ENCODE results near the gene PLXDC1. TPM values are rescaled to one million over a fixed set of nuclear protein-coding genes. Genes with fewer than 3 reads are reported as not detected.
"Not testable (repeated sequence)": the region's sequence is repeated elsewhere in the genome, so short reads cannot be mapped to it uniquely, and the experiment has no call there.

PLXDC1 gene
- total and polyA plus RNA-seq, 2 experiments from 2014 or later = 0.28 to 0.91 TPM

DNA sequence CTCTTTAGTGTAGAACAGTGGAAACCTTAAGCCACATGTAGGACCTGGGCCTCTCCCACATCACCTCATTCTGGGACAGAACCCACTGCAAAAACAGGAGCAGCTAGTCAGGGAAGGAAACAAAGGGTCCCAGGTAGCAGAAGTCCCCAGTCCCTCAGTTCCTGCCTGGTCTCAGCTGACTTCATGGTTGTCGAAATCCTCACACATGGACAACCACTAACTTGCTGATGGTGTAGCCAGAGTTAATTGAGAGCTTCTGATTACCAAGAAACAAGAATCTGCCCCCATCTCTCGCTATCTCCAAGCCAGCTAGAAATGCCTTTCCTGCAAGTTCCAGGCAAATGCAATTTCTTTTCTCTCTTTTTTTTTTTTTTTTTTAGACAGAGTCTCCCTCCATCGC is 18.1 kb upstream of the PLXDC1 start (continued):
- TF ChIP-seq, protein P1, sequence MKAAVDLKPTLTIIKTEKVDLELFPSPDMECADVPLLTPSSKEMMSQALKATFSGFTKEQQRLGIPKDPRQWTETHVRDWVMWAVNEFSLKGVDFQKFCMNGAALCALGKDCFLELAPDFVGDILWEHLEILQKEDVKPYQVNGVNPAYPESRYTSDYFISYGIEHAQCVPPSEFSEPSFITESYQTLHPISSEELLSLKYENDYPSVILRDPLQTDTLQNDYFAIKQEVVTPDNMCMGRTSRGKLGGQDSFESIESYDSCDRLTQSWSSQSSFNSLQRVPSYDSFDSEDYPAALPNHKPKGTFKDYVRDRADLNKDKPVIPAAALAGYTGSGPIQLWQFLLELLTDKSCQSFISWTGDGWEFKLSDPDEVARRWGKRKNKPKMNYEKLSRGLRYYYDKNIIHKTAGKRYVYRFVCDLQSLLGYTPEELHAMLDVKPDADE (IDR thresholded peaks at IDR 0.05) = no peak
- no peak for TF ChIP-seq ZNF462 (CRISPR knock-in tag; IDR thresholded peaks at IDR 0.05)
- no peak for TF ChIP-seq ZNF331 (CRISPR knock-in tag; IDR thresholded peaks at IDR 0.05; ENCODE audit: low read depth)

- H3K27me3 Mint-ChIP-seq (ENCODE audit: insufficient read depth, low read depth, poor library complexity) = peaks cover 29% of the 10 kb centered on the region
- no peaks in the 10 kb centered on the region for H4K20me1 ChIP-seq (replicated peaks; ENCODE audit: insufficient read depth)
Measured at GRCh38 chr17:39169101-39169500, 17.7 kb upstream of the PLXDC1 start.

GRCh38 chr17:39168503-39168902 is 17.1 kb upstream of the PLXDC1 start:
- Mint-ChIP-seq H3K4me1 (peaks cover 19% of the 10 kb centered on the region), H3K27me3 (ENCODE audit: insufficient read depth, low read depth, poor library complexity) (peaks cover 24% of the 10 kb centered on the region)
- H3K27ac ChIP-seq (ENCODE audit: low read depth); H2AFZ ChIP-seq; H4K20me1 ChIP-seq (replicated peaks; ENCODE audit: insufficient read depth); H3K36me3 Mint-ChIP-seq (ENCODE audit: low read depth); H3K9me2 ChIP-seq (ENCODE audit: insufficient read depth); H3K36me3 ChIP-seq (ENCODE audit: insufficient read depth); ATAC-seq; H3K4me3 Mint-ChIP-seq; H3K9me3 Mint-ChIP-seq; H3F3A ChIP-seq (replicated peaks; ENCODE audit: low read depth); H3K79me2 ChIP-seq (replicated peaks; ENCODE audit: insufficient read depth); H3K4me2 ChIP-seq; H3K27ac Mint-ChIP-seq; H3K4me3 ChIP-seq; DNase-seq (ENCODE audit: low spot score): not testable (repeated sequence)
- Histone ChIP-seq H3K27me3 (ENCODE audit: insufficient read depth) (peaks cover 33% of the 10 kb centered on the region), H3K4me1 (ENCODE audit: insufficient read depth) (peaks cover 23% of the 10 kb centered on the region)

More at GRCh38 chr17:39169101-39169500, 17.7 kb upstream of the PLXDC1 start:
- Histone ChIP-seq H3K4me3 (no peak overlapping the region), H2AFZ (no peak overlapping the region), H3K4me1 (ENCODE audit: insufficient read depth) (peaks cover 24% of the 10 kb centered on the region), H3F3A (replicated peaks; ENCODE audit: low read depth) (peaks cover 5% of the 10 kb centered on the region), H3K4me2 (no peak overlapping the region), H3K79me2 (replicated peaks; ENCODE audit: insufficient read depth) (no peaks in the 10 kb centered on the region), H3K9me2 (ENCODE audit: insufficient read depth) (no peaks in the 10 kb centered on the region), H3K27ac (ENCODE audit: low read depth) (no peak overlapping the region), H3K27me3 (ENCODE audit: insufficient read depth) (peaks cover 33% of the 10 kb centered on the region), H3K36me3 (ENCODE audit: insufficient read depth) (no peaks in the 10 kb centered on the region)
- H3K9me3 Mint-ChIP-seq = peaks cover 9% of the 10 kb centered on the region; the same call in 2 of the 3 replicates
- H3K4me1 Mint-ChIP-seq = peaks cover 21% of the 10 kb centered on the region
- no peak overlapping the region for H3K27ac Mint-ChIP-seq
- no peak overlapping the region for H3K4me3 Mint-ChIP-seq
- ATAC-seq (no peak), DNase-seq (ENCODE audit: low spot score) (no peak)
- no peak for TF ChIP-seq STAT1 (IDR thresholded peaks at IDR 0.05; ENCODE audit: unreplicated experiment)
- no peak for TF ChIP-seq ZNF114 (CRISPR knock-in tag; IDR thresholded peaks at IDR 0.05)
- no peak for TF ChIP-seq EZH2 (IDR thresholded peaks at IDR 0.05; ENCODE audit: low read depth, unreplicated experiment)
- TF ChIP-seq, protein P2, sequence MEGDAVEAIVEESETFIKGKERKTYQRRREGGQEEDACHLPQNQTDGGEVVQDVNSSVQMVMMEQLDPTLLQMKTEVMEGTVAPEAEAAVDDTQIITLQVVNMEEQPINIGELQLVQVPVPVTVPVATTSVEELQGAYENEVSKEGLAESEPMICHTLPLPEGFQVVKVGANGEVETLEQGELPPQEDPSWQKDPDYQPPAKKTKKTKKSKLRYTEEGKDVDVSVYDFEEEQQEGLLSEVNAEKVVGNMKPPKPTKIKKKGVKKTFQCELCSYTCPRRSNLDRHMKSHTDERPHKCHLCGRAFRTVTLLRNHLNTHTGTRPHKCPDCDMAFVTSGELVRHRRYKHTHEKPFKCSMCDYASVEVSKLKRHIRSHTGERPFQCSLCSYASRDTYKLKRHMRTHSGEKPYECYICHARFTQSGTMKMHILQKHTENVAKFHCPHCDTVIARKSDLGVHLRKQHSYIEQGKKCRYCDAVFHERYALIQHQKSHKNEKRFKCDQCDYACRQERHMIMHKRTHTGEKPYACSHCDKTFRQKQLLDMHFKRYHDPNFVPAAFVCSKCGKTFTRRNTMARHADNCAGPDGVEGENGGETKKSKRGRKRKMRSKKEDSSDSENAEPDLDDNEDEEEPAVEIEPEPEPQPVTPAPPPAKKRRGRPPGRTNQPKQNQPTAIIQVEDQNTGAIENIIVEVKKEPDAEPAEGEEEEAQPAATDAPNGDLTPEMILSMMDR (conservative IDR thresholded peaks at IDR 0.05; ENCODE audit: low read depth in 2 of 2) = no peak
- peaks cover 7% of the 10 kb centered on the region; the same call in 1 of the 3 replicates for H3K36me3 Mint-ChIP-seq (ENCODE audit: low read depth)
